Measurements from ENCODE around the gene CREM. TPM values are rescaled to one million over a fixed set of nuclear protein-coding genes. Genes with fewer than 3 reads are reported as not detected.
A peak's percentile ranks its signal among the peaks of the same experiment; 100 is the strongest.

The CREM gene
- total RNA-seq, 2 experiments from 2014 or later, result 32.2 to 38.1 TPM

DNA sequence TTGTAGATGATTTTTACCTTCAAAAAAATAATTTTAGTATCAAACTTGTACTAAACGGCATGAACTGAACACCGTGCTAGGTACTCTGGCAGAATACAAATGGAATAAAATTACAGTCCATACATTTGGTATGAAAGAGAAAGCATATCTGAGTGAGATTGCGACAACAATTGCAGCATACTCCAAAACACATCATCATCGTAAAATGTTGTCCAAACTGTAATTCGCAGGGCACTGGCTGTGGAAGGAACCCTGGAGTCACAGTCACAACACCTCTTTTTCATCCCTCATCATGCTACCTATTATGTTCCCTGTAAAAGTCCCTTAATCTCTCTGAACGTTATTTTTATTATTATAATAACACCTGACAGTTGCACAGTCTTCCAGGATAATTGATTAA, 13.5 kb downstream of the CREM start:
- CTCF ChIA-PET (ENCODE audit: unreplicated experiment), result interaction anchor here (1.0 kb wide), 1 partner anchor 55 kb away, joined by 3 read pairs; no protein-coding TSS in a partner anchor
- POLR2A ChIA-PET, result interaction anchor here (0.8 to 1.2 kb wide), 2 partner anchors 9 to 31 kb away, joined by 3 to 5 read pairs; no protein-coding TSS in a partner anchor
- DNase-seq (ENCODE audit: low spot score), result no peak

DNA sequence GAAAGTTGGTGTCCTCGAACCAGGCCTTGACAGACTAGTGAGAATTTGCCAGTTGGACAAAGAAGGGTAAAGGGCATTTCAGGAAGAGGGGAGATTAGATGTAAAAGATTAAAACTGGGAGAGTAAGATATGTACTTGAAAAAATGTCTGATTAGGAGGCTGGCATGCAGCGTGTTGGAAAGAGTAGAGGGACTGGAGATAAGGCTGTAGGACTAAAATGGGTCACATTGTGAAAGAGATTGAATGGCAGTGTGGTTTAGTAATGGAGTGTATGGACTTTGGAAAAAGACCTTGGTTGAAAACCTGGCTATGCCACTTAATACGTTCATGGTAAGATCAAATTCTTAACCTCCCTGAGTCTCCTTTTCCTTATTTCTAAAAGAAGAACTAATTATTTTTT, 14.1 kb downstream of the CREM start:
- BruUV-seq (replicated peaks), result no TSS peak
- TF ChIP-seq CTCF (conservative IDR thresholded peaks at IDR 0.05; ENCODE audit: low read length) (no peak), EZH2phosphoT487 (IDR thresholded peaks at IDR 0.05; ENCODE audit: borderline replicate concordance, low read depth, low read length) (no peak)
- CTCF ChIA-PET (ENCODE audit: unreplicated experiment), result no interaction called here

More for the DNA sequence above, 13.5 kb downstream of the CREM start:
- intact Hi-C loops (cut with micrococcal nuclease; ENCODE audit: unreplicated experiment), result no loop called here
- H3K36me3 ChIP-seq (ENCODE audit: insufficient read depth, low read length), result no peaks in the 10 kb centered on the region
- no peaks in the 10 kb centered on the region for H4K20me1 ChIP-seq (ENCODE audit: insufficient read depth, low read length)
- no peaks in the 10 kb centered on the region for H3K9me3 ChIP-seq (ENCODE audit: low read length)
- H2AFZ ChIP-seq (ENCODE audit: low read length), result no peak overlapping the region
- no TSS peak for BruUV-seq (replicated peaks)
- no peak overlapping the region for H3K4me3 ChIP-seq (ENCODE audit: low read depth, low read length, poor library complexity, severe bottlenecking)
- H3K4me2 ChIP-seq (ENCODE audit: low read length), result no peak overlapping the region
- no peaks in the 10 kb centered on the region for H3K9me2 ChIP-seq (ENCODE audit: insufficient read depth, low read length)
- H3K27ac ChIP-seq (ENCODE audit: low read depth, low read length, poor library complexity, severe bottlenecking), result no peak overlapping the region
- TF ChIP-seq EZH2phosphoT487 (IDR thresholded peaks at IDR 0.05; ENCODE audit: borderline replicate concordance, low read depth, low read length) (no peak), CTCF (conservative IDR thresholded peaks at IDR 0.05; ENCODE audit: low read length) (no peak)
- H3K4me1 ChIP-seq (ENCODE audit: insufficient read depth, low read length, poor library complexity, severe bottlenecking), result peaks cover 17% of the 10 kb centered on the region
- H3K79me2 ChIP-seq (ENCODE audit: insufficient read depth, low read depth, low read length), result peaks cover 18% of the 10 kb centered on the region; the same call in 1 of the 2 replicates

GRCh38 chr10:35150308-35150707, 23.7 kb downstream of the CREM start:
- Histone ChIP-seq H3K4me1 (ENCODE audit: insufficient read depth, low read length, poor library complexity, severe bottlenecking) (peaks cover 47% of the 10 kb centered on the region), H3K4me3 (ENCODE audit: low read depth, low read length, poor library complexity, severe bottlenecking) (peak overlapping the region; percentile 47), H3K9me3 (ENCODE audit: low read length) (no peaks in the 10 kb centered on the region), H3K9me2 (ENCODE audit: insufficient read depth, low read length) (no peaks in the 10 kb centered on the region), H2AFZ (ENCODE audit: low read length) (peak overlapping the region; percentile 76; the same call in 1 of the 2 replicates), H3K36me3 (ENCODE audit: insufficient read depth, low read length) (no peaks in the 10 kb centered on the region), H3K4me2 (ENCODE audit: low read length) (peak overlapping the region; percentile 69), H4K20me1 (ENCODE audit: insufficient read depth, low read length) (no peaks in the 10 kb centered on the region), H3K27ac (ENCODE audit: low read depth, low read length, poor library complexity, severe bottlenecking) (peak overlapping the region; percentile 81), H3K79me2 (ENCODE audit: insufficient read depth, low read depth, low read length) (peaks cover 4% of the 10 kb centered on the region; the same call in 1 of the 2 replicates)
- ChIA-PET POLR2A (interaction anchor here (0.7 to 2.7 kb wide), 13 partner anchors 10 to 66 kb away, joined by 3 to 26 read pairs (median 4); no protein-coding TSS in a partner anchor), CTCF (ENCODE audit: unreplicated experiment) (interaction anchor here (1.6 to 2.1 kb wide), 2 partner anchors 21 to 45 kb away, joined by 3 to 8 read pairs; no protein-coding TSS in a partner anchor)
- no peak for DNase-seq (ENCODE audit: low spot score)
- no TSS peak for BruUV-seq (replicated peaks)
- TF ChIP-seq EZH2phosphoT487 (IDR thresholded peaks at IDR 0.05; ENCODE audit: borderline replicate concordance, low read depth, low read length) (no peak), CTCF (conservative IDR thresholded peaks at IDR 0.05; ENCODE audit: low read length) (no peak)
- intact Hi-C loops (cut with micrococcal nuclease; ENCODE audit: unreplicated experiment), result no loop called here

More for the DNA sequence above, 14.1 kb downstream of the CREM start:
- no peak overlapping the region for H3K27ac ChIP-seq (ENCODE audit: low read depth, low read length, poor library complexity, severe bottlenecking)
- no peak overlapping the region for H3K4me2 ChIP-seq (ENCODE audit: low read length)
- H3K9me3 ChIP-seq (ENCODE audit: low read length), result no peaks in the 10 kb centered on the region
- no peaks in the 10 kb centered on the region for H4K20me1 ChIP-seq (ENCODE audit: insufficient read depth, low read length)
- POLR2A ChIA-PET, result interaction anchor here (2.3 kb wide), 1 partner anchor 20 kb away, joined by 6 read pairs; no protein-coding TSS in a partner anchor
- no peak overlapping the region for H2AFZ ChIP-seq (ENCODE audit: low read length)
- no peak overlapping the region for H3K4me3 ChIP-seq (ENCODE audit: low read depth, low read length, poor library complexity, severe bottlenecking)
- peaks cover 18% of the 10 kb centered on the region; the same call in 1 of the 2 replicates for H3K79me2 ChIP-seq (ENCODE audit: insufficient read depth, low read depth, low read length)
- H3K36me3 ChIP-seq (ENCODE audit: insufficient read depth, low read length), result no peaks in the 10 kb centered on the region
- H3K4me1 ChIP-seq (ENCODE audit: insufficient read depth, low read length, poor library complexity, severe bottlenecking), result peaks cover 12% of the 10 kb centered on the region
- no peaks in the 10 kb centered on the region for H3K9me2 ChIP-seq (ENCODE audit: insufficient read depth, low read length)
- no peak for DNase-seq (ENCODE audit: low spot score)
- intact Hi-C loops (cut with micrococcal nuclease; ENCODE audit: unreplicated experiment), result no loop called here
